Lower leg skin (tissue), 4 donors: ENCODE results near the gene OR3A2. TPM values are rescaled to one million over a fixed set of nuclear protein-coding genes. Genes with fewer than 3 reads are reported as not detected.

Source experiments
- total RNA-seq, 4 donors: library from RNA; depleted of rRNA; stranded (reverse); fragments of >200 nt; gene quantifications; one replicate each; pipeline ENCODE4 v1.1.0, GENCODE V29; 2016

Gene OR3A2
- total RNA-seq, 4 donors from 2014 or later, result 1.0 TPM; not detected in 3

Other genes starting within 250 kb of the OR3A2 start
- not detected for gene OR1A2, start 188.8 kb downstream of the OR3A2 start, total RNA-seq
- not detected for gene OR1A1, start 178.6 kb downstream of the OR3A2 start, total RNA-seq
- gene OR3A1, start 87.9 kb downstream of the OR3A2 start, total RNA-seq, result not detected
- not detected for gene OR1E1, start 12.1 kb upstream of the OR3A2 start, total RNA-seq
- not detected for gene OR3A3, start 25.1 kb upstream of the OR3A2 start, total RNA-seq
- gene OR1E2, start 47.5 kb upstream of the OR3A2 start, total RNA-seq, result not detected
- 1 to 10 TPM in 1 of 4 donors, not detected in 3; 1.6 TPM for gene SPATA22, start 85.5 kb upstream of the OR3A2 start, total RNA-seq
- 1 to 10 TPM in 3 of 4 donors, under 1 TPM in 1; 0.69 to 3.2 (median 1.4) TPM for gene ASPA, start 89.7 kb upstream of the OR3A2 start, total RNA-seq
- 10 to 100 TPM; 21.8 to 33.2 (median 25.1) TPM for gene TRPV3, start 171.5 kb upstream of the OR3A2 start, total RNA-seq
- 1 to 10 TPM; 4.3 to 7.9 (median 5.2) TPM for gene TRPV1, start 223.1 kb upstream of the OR3A2 start, total RNA-seq
- gene SHPK, start 249.9 kb upstream of the OR3A2 start, total RNA-seq, result 10 to 100 TPM; 18.2 to 30.3 (median 23.1) TPM